ENCODE measurements around the gene HSD11B1.

The HSD11B1 gene

DNA sequence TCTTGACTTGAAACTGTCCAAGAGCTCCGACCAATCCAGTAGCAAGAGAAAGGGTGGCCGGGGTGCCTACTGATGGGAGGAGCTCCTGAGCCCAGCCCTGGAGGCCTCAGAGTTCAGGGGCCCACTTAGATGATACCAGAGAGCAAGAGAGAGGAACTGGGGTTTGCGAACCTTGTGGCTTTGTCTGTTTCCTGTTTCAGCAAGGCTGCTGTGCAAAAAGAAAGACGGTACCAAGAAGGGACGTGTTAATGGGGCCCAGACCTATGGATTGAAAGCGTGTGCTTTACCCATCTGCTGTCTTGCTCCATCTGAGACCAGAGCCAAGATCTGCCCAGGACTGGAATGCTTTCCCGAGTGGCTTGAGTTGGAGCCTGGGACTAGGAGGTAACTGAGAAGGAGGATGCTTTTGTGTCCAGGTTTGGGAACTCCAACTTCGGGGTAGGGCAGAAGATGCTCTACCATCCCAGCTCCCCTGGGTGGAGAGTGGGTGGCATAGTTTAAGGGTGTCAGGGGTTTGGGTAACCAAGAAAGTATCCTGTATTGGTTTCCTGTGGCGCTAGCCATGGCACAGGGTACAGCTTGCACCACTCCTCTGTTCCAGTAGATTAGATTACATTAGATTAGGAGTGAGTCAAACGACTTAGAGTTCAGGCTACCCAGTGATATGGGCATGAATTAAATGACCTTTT is 51.4 kb downstream of the HSD11B1 start, which contains the start of gene TRAF3IP3:
TRAF3IP3 (plus strand) TSS at position 128 of the 689 bp plus-strand sequence. CDS start 3,987 bp downstream, outside the sequence.
- DNase-seq (ENCODE audit: low spot score) = no peak

GRCh38 chr1:209756615-209757445 is 52.2 kb downstream of the HSD11B1 start:
- TF ChIP-seq CTCF (conservative IDR thresholded peaks at IDR 0.05; ENCODE audit: low read depth) = no peak
- ChIA-PET CTCF (no interaction called here), POLR2A (ENCODE audit: low non-redundant PET) (no interaction called here)
- H3K27ac ChIP-seq = no peak overlapping the region
- no peak for DNase-seq (ENCODE audit: low spot score)

More for the DNA sequence above, 51.4 kb downstream of the HSD11B1 start, which contains the start of gene TRAF3IP3:
- ChIA-PET CTCF (no interaction called here), POLR2A (ENCODE audit: low non-redundant PET) (no interaction called here)
- no peak for TF ChIP-seq CTCF (conservative IDR thresholded peaks at IDR 0.05; ENCODE audit: low read depth)
- no peak within 1 kb of the TSS for H3K27ac ChIP-seq

GRCh38 chr1:209758400-209758799 is 53.8 kb downstream of the HSD11B1 start:
- no peak for DNase-seq (ENCODE audit: low spot score)
- TF ChIP-seq CTCF (conservative IDR thresholded peaks at IDR 0.05; ENCODE audit: low read depth) = no peak
- POLR2A ChIA-PET (ENCODE audit: low non-redundant PET) = no interaction called here
- H3K27ac ChIP-seq = no peak overlapping the region
- CTCF ChIA-PET = interaction anchor here (1.1 kb wide), 1 partner anchor 10 kb away, joined by 5 read pairs; no protein-coding TSS in a partner anchor

- CTCF ChIA-PET = interaction anchor here (0.5 to 1.7 kb wide), 3 partner anchors 12 to 1811 kb away, joined by 3 to 5 read pairs (median 4); no protein-coding TSS in a partner anchor
- no peak overlapping the region for H3K27ac ChIP-seq
- no peak for DNase-seq (ENCODE audit: low spot score)
- TF ChIP-seq CTCF (conservative IDR thresholded peaks at IDR 0.05; ENCODE audit: low read depth) = no peak
- POLR2A ChIA-PET (ENCODE audit: low non-redundant PET) = no interaction called here
Observed at GRCh38 chr1:209759829-209760359, 55.2 kb downstream of the HSD11B1 start.

GRCh38 chr1:209761011-209761635 is 56.5 kb downstream of the HSD11B1 start:
- TF ChIP-seq CTCF (conservative IDR thresholded peaks at IDR 0.05; ENCODE audit: low read depth) = no peak
- no peak for DNase-seq (ENCODE audit: low spot score)
- POLR2A ChIA-PET (ENCODE audit: low non-redundant PET) = no interaction called here
- no peak overlapping the region for H3K27ac ChIP-seq
- CTCF ChIA-PET = interaction anchor here (0.6 to 1.7 kb wide), 2 partner anchors 13 to 86 kb away, joined by 4 to 5 read pairs; no protein-coding TSS in a partner anchor

- DNase-seq (ENCODE audit: low spot score) = no peak
- no peak overlapping the region for H3K27ac ChIP-seq
- no peak for TF ChIP-seq CTCF (conservative IDR thresholded peaks at IDR 0.05; ENCODE audit: low read depth)
- ChIA-PET CTCF (interaction anchor here (0.6 to 1.1 kb wide), 3 partner anchors 18 to 126 kb away, joined by 3 read pairs; no protein-coding TSS in a partner anchor), POLR2A (ENCODE audit: low non-redundant PET) (no interaction called here)
Observed at GRCh38 chr1:209766051-209766450, 61.4 kb downstream of the HSD11B1 start.
